ENCODE results near the gene IGSF21. TPM values are rescaled to one million over a fixed set of nuclear protein-coding genes. Genes with fewer than 3 reads are reported as not detected.

IGSF21 gene
- total RNA-seq, 2 donors from 2014 or later = 4.6 to 8.5 TPM

- intact Hi-C loops (cut with DNase I) = no loop called here
- H3K27me3 ChIP-seq (replicated peaks; ENCODE audit: insufficient read depth) = peaks cover 10% of the 10 kb centered on the region
- no peaks in the 10 kb centered on the region for H3K36me3 ChIP-seq
- DNase-seq (ENCODE audit: low spot score) = no peak
- no peaks in the 10 kb centered on the region for H3K9me3 ChIP-seq
- TF ChIP-seq POLR2AphosphoS5 (IDR thresholded peaks at IDR 0.05) (no peak), CTCF (IDR thresholded peaks at IDR 0.05) (no peak), POLR2A (IDR thresholded peaks at IDR 0.05) (no peak)
- WGBS = 86% methylated on average over 8 of the region's 8 CpGs
- no peak overlapping the region for H3K4me3 ChIP-seq
- no peak overlapping the region for H3K27ac ChIP-seq
- H3K4me1 ChIP-seq (replicated peaks) = no peaks in the 10 kb centered on the region
Observed at GRCh38 chr1:18142969-18143368, 35.4 kb downstream of the IGSF21 start.

- Histone ChIP-seq H3K27ac (no peak overlapping the region), H3K4me3 (no peak overlapping the region), H3K36me3 (no peaks in the 10 kb centered on the region), H3K9me3 (no peaks in the 10 kb centered on the region), H3K4me1 (replicated peaks) (no peaks in the 10 kb centered on the region), H3K27me3 (replicated peaks; ENCODE audit: insufficient read depth) (peaks cover 10% of the 10 kb centered on the region)
- intact Hi-C loops (cut with DNase I) = no loop called here
- no peak for TF ChIP-seq POLR2AphosphoS5 (IDR thresholded peaks at IDR 0.05)
- TF ChIP-seq CTCF (IDR thresholded peaks at IDR 0.05) = no peak
- no peak for TF ChIP-seq POLR2A (IDR thresholded peaks at IDR 0.05)
- DNase-seq (ENCODE audit: low spot score) = no peak
- WGBS = 73% methylated on average over 6 of the region's 6 CpGs
Observed at GRCh38 chr1:18144062-18144461, 36.5 kb downstream of the IGSF21 start.

GRCh38 chr1:18144916-18145647 is 37.5 kb downstream of the IGSF21 start:
- TF ChIP-seq POLR2AphosphoS5 (IDR thresholded peaks at IDR 0.05) = no peak
- TF ChIP-seq CTCF (IDR thresholded peaks at IDR 0.05) = no peak
- no peak for TF ChIP-seq POLR2A (IDR thresholded peaks at IDR 0.05)
- DNase-seq (ENCODE audit: low spot score) = no peak
- Histone ChIP-seq H3K4me1 (replicated peaks) (no peaks in the 10 kb centered on the region), H3K4me3 (no peak overlapping the region), H3K36me3 (no peaks in the 10 kb centered on the region), H3K27ac (no peak overlapping the region), H3K27me3 (replicated peaks; ENCODE audit: insufficient read depth) (peaks cover 10% of the 10 kb centered on the region), H3K9me3 (no peaks in the 10 kb centered on the region)
- 40% methylated on average over 12 of the region's 13 CpGs for WGBS
- intact Hi-C loops (cut with DNase I) = no loop called here

GRCh38 chr1:18145851-18146618 is 38.4 kb downstream of the IGSF21 start:
- no peaks in the 10 kb centered on the region for H3K9me3 ChIP-seq
- H3K27me3 ChIP-seq (replicated peaks; ENCODE audit: insufficient read depth) = peaks cover 10% of the 10 kb centered on the region
- no peak overlapping the region for H3K4me3 ChIP-seq
- no peak for TF ChIP-seq POLR2A (IDR thresholded peaks at IDR 0.05)
- TF ChIP-seq CTCF (IDR thresholded peaks at IDR 0.05) = no peak
- no peak for TF ChIP-seq POLR2AphosphoS5 (IDR thresholded peaks at IDR 0.05)
- WGBS = 64% methylated on average over 8 of the region's 8 CpGs
- no peak for DNase-seq (ENCODE audit: low spot score)
- intact Hi-C loops (cut with DNase I) = no loop called here
- H3K36me3 ChIP-seq = no peaks in the 10 kb centered on the region
- no peak overlapping the region for H3K27ac ChIP-seq
- H3K4me1 ChIP-seq (replicated peaks) = no peaks in the 10 kb centered on the region

Measured in prostate gland (tissue), 2 donors.